GM19023 (cell line): ENCODE measurements around the gene PSIP1.
"Not testable (repeated sequence)": the region's sequence is repeated elsewhere in the genome, so short reads cannot be mapped to it uniquely, and the experiment has no call there.

ENCODE experiments used
- ATAC-seq: cut with Tn5 transposase; IDR thresholded peaks from one replicate; pipeline ENCODE4 v1.9.1; 2021; ENCODE audit warnings: mild to moderate bottlenecking, moderate library complexity; ENCODE audit not compliant: unreplicated experiment

Gene PSIP1

GRCh38 chr9:15438891-15439290, 71.9 kb downstream of the PSIP1 start:
- ATAC-seq, result no peak

- ATAC-seq, result peak; percentile 69
Measured at GRCh38 chr9:15433661-15434060, 77.1 kb downstream of the PSIP1 start.

GRCh38 chr9:15433191-15433590, 77.6 kb downstream of the PSIP1 start:
- ATAC-seq, result no peak

GRCh38 chr9:15430920-15431844, 79.6 kb downstream of the PSIP1 start:
- ATAC-seq, result no peak

GRCh38 chr9:15427702-15428101, 83.1 kb downstream of the PSIP1 start:
- ATAC-seq, result not testable (repeated sequence)

GRCh38 chr9:15426019-15426418, 84.8 kb downstream of the PSIP1 start:
- ATAC-seq, result peak; percentile 29

GRCh38 chr9:15423231-15423985, 87.4 kb downstream of the PSIP1 start:
- no peak for ATAC-seq

GRCh38 chr9:15422372-15423230, 88.2 kb downstream of the PSIP1 start, which contains the start of gene SNAPC3:
Gene SNAPC3, plus strand, starts transcription at chr9:15422876. Its CDS starts 4 bp downstream, at chr9:15422880.
- peak; percentile 97 for ATAC-seq

- no peak for ATAC-seq
Measured at GRCh38 chr9:15421990-15422371, 88.8 kb downstream of the PSIP1 start.

- ATAC-seq, result no peak
Measured at GRCh38 chr9:15421532-15421931, 89.2 kb downstream of the PSIP1 start.

- no peak for ATAC-seq
Measured at GRCh38 chr9:15420796-15421195, 90.0 kb downstream of the PSIP1 start.

GRCh38 chr9:15417626-15418025, 93.1 kb downstream of the PSIP1 start:
- ATAC-seq, result no peak

GRCh38 chr9:15416880-15417279, 93.9 kb downstream of the PSIP1 start:
- no peak for ATAC-seq
